ENCODE data around the gene CSH2. TPM values are rescaled to one million over a fixed set of nuclear protein-coding genes. Genes with fewer than 3 reads are reported as not detected.
A peak's percentile ranks its signal among the peaks of the same experiment; 100 is the strongest.

Gene CSH2
- total and polyA plus RNA-seq, 2 of the 13 experiments (the other 11 are each of a cell fraction or from before 2014, with no cell fraction given): not detected

DNA sequence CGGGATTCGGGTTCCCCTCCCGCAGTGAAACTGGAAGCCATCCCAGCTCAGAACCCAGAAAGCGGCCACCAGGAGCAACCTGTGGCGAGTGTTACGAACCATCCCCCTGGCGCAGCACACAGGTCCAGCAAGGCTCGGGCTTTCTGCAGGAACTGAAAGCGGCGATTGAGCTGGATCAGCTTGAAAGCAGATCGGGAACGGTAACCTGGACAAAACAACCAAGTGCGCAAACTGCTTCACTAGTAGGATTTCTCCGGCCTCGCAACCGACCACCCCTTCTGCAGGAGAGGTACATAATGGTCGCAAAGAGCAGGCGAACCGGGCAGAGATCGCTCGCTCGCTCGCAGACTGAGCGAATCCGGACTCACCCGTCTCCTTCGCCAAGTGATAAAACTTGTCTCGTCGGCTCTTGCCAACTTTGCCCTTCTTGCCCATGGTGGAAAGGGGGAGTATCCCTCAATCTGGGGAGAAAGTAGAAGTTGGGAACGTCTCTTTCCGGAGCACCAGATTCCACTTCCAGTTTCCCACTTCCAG lies 46.9 kb downstream of the CSH2 start (continued):
- TF ChIP-seq, protein P1, sequence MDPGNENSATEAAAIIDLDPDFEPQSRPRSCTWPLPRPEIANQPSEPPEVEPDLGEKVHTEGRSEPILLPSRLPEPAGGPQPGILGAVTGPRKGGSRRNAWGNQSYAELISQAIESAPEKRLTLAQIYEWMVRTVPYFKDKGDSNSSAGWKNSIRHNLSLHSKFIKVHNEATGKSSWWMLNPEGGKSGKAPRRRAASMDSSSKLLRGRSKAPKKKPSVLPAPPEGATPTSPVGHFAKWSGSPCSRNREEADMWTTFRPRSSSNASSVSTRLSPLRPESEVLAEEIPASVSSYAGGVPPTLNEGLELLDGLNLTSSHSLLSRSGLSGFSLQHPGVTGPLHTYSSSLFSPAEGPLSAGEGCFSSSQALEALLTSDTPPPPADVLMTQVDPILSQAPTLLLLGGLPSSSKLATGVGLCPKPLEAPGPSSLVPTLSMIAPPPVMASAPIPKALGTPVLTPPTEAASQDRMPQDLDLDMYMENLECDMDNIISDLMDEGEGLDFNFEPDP (CRISPR knock-in tag; conservative IDR thresholded peaks at IDR 0.05): 0 out of 2 replicates have a peak, but pooled peaks have one; percentile 80
- no peak for TF ChIP-seq ZFP1 (CRISPR knock-in tag; IDR thresholded peaks at IDR 0.05)
- no peak for TF ChIP-seq ZNF577 (CRISPR knock-in tag; IDR thresholded peaks at IDR 0.05; ENCODE audit: borderline replicate concordance, low read depth)
- TF ChIP-seq, protein P2, sequence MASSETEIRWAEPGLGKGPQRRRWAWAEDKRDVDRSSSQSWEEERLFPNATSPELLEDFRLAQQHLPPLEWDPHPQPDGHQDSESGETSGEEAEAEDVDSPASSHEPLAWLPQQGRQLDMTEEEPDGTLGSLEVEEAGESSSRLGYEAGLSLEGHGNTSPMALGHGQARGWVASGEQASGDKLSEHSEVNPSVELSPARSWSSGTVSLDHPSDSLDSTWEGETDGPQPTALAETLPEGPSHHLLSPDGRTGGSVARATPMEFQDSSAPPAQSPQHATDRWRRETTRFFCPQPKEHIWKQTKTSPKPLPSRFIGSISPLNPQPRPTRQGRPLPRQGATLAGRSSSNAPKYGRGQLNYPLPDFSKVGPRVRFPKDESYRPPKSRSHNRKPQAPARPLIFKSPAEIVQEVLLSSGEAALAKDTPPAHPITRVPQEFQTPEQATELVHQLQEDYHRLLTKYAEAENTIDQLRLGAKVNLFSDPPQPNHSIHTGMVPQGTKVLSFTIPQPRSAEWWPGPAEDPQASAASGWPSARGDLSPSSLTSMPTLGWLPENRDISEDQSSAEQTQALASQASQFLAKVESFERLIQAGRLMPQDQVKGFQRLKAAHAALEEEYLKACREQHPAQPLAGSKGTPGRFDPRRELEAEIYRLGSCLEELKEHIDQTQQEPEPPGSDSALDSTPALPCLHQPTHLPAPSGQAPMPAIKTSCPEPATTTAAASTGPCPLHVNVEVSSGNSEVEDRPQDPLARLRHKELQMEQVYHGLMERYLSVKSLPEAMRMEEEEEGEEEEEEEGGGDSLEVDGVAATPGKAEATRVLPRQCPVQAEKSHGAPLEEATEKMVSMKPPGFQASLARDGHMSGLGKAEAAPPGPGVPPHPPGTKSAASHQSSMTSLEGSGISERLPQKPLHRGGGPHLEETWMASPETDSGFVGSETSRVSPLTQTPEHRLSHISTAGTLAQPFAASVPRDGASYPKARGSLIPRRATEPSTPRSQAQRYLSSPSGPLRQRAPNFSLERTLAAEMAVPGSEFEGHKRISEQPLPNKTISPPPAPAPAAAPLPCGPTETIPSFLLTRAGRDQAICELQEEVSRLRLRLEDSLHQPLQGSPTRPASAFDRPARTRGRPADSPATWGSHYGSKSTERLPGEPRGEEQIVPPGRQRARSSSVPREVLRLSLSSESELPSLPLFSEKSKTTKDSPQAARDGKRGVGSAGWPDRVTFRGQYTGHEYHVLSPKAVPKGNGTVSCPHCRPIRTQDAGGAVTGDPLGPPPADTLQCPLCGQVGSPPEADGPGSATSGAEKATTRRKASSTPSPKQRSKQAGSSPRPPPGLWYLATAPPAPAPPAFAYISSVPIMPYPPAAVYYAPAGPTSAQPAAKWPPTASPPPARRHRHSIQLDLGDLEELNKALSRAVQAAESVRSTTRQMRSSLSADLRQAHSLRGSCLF (CRISPR knock-in tag; IDR thresholded peaks at IDR 0.05; ENCODE audit: borderline replicate concordance): no peak
- peak; percentile 57; the same call in 1 of the 2 replicates for TF ChIP-seq ZNF768 (CRISPR knock-in tag; IDR thresholded peaks at IDR 0.05)
- no peak for TF ChIP-seq ZFP62 (CRISPR knock-in tag; IDR thresholded peaks at IDR 0.05)
- no peak for TF ChIP-seq MEIS1 (CRISPR knock-in tag; IDR thresholded peaks at IDR 0.05; ENCODE audit: borderline replicate concordance)
- 0 out of 2 replicates have a peak, but pooled peaks have one; percentile 3 for TF ChIP-seq CHD4 (IDR thresholded peaks at IDR 0.05; ENCODE audit: borderline replicate concordance, low read length)
- 0 out of 2 replicates have a peak, but pooled peaks have one; percentile 11 for TF ChIP-seq NRL (CRISPR knock-in tag; IDR thresholded peaks at IDR 0.05; ENCODE audit: borderline replicate concordance)
- no peak for TF ChIP-seq MXI1 (IDR thresholded peaks at IDR 0.05; ENCODE audit: borderline replicate concordance, low read depth, low read length)
- TF ChIP-seq MED13 (CRISPR knock-in tag; IDR thresholded peaks at IDR 0.05): 0 out of 2 replicates have a peak, but pooled peaks have one; percentile 17
- TF ChIP-seq, protein P3, sequence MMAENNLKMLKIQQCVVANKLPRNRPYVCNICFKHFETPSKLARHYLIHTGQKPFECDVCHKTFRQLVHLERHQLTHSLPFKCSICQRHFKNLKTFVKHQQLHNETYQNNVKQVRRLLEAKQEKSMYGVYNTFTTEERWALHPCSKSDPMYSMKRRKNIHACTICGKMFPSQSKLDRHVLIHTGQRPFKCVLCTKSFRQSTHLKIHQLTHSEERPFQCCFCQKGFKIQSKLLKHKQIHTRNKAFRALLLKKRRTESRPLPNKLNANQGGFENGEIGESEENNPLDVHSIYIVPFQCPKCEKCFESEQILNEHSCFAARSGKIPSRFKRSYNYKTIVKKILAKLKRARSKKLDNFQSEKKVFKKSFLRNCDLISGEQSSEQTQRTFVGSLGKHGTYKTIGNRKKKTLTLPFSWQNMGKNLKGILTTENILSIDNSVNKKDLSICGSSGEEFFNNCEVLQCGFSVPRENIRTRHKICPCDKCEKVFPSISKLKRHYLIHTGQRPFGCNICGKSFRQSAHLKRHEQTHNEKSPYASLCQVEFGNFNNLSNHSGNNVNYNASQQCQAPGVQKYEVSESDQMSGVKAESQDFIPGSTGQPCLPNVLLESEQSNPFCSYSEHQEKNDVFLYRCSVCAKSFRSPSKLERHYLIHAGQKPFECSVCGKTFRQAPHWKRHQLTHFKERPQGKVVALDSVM (CRISPR knock-in tag; IDR thresholded peaks at IDR 0.05): 0 out of 2 replicates have a peak, but pooled peaks have one; percentile 20
- TF ChIP-seq SALL1 (CRISPR knock-in tag; IDR thresholded peaks at IDR 0.05): 0 out of 2 replicates have a peak, but pooled peaks have one; percentile 18
- 0 out of 2 replicates have a peak, but pooled peaks have one; percentile 40 for TF ChIP-seq SNAPC2 (CRISPR knock-in tag; IDR thresholded peaks at IDR 0.05)
- TF ChIP-seq, protein P4, sequence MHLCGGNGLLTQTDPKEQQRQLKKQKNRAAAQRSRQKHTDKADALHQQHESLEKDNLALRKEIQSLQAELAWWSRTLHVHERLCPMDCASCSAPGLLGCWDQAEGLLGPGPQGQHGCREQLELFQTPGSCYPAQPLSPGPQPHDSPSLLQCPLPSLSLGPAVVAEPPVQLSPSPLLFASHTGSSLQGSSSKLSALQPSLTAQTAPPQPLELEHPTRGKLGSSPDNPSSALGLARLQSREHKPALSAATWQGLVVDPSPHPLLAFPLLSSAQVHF (CRISPR knock-in tag; IDR thresholded peaks at IDR 0.05): 0 out of 2 replicates have a peak, but pooled peaks have one; percentile 16
- peak; percentile 30; the same call in 1 of the 2 replicates for TF ChIP-seq ZFP82 (CRISPR knock-in tag; IDR thresholded peaks at IDR 0.05; ENCODE audit: borderline replicate concordance)
- 0 out of 2 replicates have a peak, but pooled peaks have one; percentile 18 for TF ChIP-seq NFKB2 (CRISPR knock-in tag; IDR thresholded peaks at IDR 0.05; ENCODE audit: borderline replicate concordance)
- TF ChIP-seq EEA1 (CRISPR knock-in tag; IDR thresholded peaks at IDR 0.05; ENCODE audit: borderline replicate concordance): no peak
